ENCODE data around the gene KLHL26.
"Not testable (repeated sequence)": the region's sequence is repeated elsewhere in the genome, so short reads cannot be mapped to it uniquely, and the experiment has no call there.

Gene KLHL26

GRCh38 chr19:18662972-18663732 lies 26.3 kb downstream of the KLHL26 start:
- DNase-seq (ENCODE audit: extremely low read depth in 1 of 2, low read depth in 1 of 2), result no peak

- DNase-seq (ENCODE audit: extremely low read depth in 1 of 2, low read depth in 1 of 2), result no peak
These were observed 27.2 kb downstream of the KLHL26 start for GRCh38 chr19:18663940-18664530.

- no peak for DNase-seq (ENCODE audit: extremely low read depth in 1 of 2, low read depth in 1 of 2)
These were observed 29.0 kb downstream of the KLHL26 start for GRCh38 chr19:18665771-18666202.

GRCh38 chr19:18666317-18666716 lies 29.5 kb downstream of the KLHL26 start:
- DNase-seq (ENCODE audit: extremely low read depth in 1 of 2, low read depth in 1 of 2), result no peak

- no peak for DNase-seq (ENCODE audit: extremely low read depth in 1 of 2, low read depth in 1 of 2)
These were observed 30.0 kb downstream of the KLHL26 start for GRCh38 chr19:18666784-18667183.

- DNase-seq (ENCODE audit: extremely low read depth in 1 of 2, low read depth in 1 of 2), result no peak
These were observed 30.9 kb downstream of the KLHL26 start for GRCh38 chr19:18667531-18668251.

GRCh38 chr19:18668252-18668631 lies 31.4 kb downstream of the KLHL26 start:
- no peak for DNase-seq (ENCODE audit: extremely low read depth in 1 of 2, low read depth in 1 of 2)

GRCh38 chr19:18668744-18669523 lies 32.1 kb downstream of the KLHL26 start:
- no peak for DNase-seq (ENCODE audit: extremely low read depth in 1 of 2, low read depth in 1 of 2)

GRCh38 chr19:18669524-18669817 lies 32.6 kb downstream of the KLHL26 start:
- no peak for DNase-seq (ENCODE audit: extremely low read depth in 1 of 2, low read depth in 1 of 2)

GRCh38 chr19:18669883-18670282 lies 33.1 kb downstream of the KLHL26 start:
- no peak for DNase-seq (ENCODE audit: extremely low read depth in 1 of 2, low read depth in 1 of 2)

GRCh38 chr19:18670312-18670711 lies 33.5 kb downstream of the KLHL26 start:
- no peak for DNase-seq (ENCODE audit: extremely low read depth in 1 of 2, low read depth in 1 of 2)

GRCh38 chr19:18671303-18672043 lies 34.6 kb downstream of the KLHL26 start:
- DNase-seq (ENCODE audit: extremely low read depth in 1 of 2, low read depth in 1 of 2), result no peak

- no peak for DNase-seq (ENCODE audit: extremely low read depth in 1 of 2, low read depth in 1 of 2)
These were observed 35.2 kb downstream of the KLHL26 start for GRCh38 chr19:18672044-18672451.

GRCh38 chr19:18672606-18673337 lies 35.9 kb downstream of the KLHL26 start:
- DNase-seq (ENCODE audit: extremely low read depth in 1 of 2, low read depth in 1 of 2), result no peak

GRCh38 chr19:18674616-18675015 lies 37.8 kb downstream of the KLHL26 start:
- no peak for DNase-seq (ENCODE audit: extremely low read depth in 1 of 2, low read depth in 1 of 2)

GRCh38 chr19:18675779-18676178 lies 39.0 kb downstream of the KLHL26 start:
- no peak for DNase-seq (ENCODE audit: extremely low read depth in 1 of 2, low read depth in 1 of 2)

- no peak for DNase-seq (ENCODE audit: extremely low read depth in 1 of 2, low read depth in 1 of 2)
These were observed 39.9 kb downstream of the KLHL26 start for GRCh38 chr19:18676692-18677091.

GRCh38 chr19:18677156-18677555 lies 40.3 kb downstream of the KLHL26 start:
- no peak for DNase-seq (ENCODE audit: extremely low read depth in 1 of 2, low read depth in 1 of 2)

GRCh38 chr19:18680148-18680547 lies 43.3 kb downstream of the KLHL26 start:
- DNase-seq (ENCODE audit: extremely low read depth in 1 of 2, low read depth in 1 of 2), result not testable (repeated sequence)

- DNase-seq (ENCODE audit: extremely low read depth in 1 of 2, low read depth in 1 of 2), result no peak
These were observed 45.9 kb downstream of the KLHL26 start for GRCh38 chr19:18682807-18683108.

Data from activated CD8-positive, alpha-beta memory T cell treated with anti-CD3 and anti-CD28 coated beads for 1 hour (primary cell).